Keratinocyte (primary cell): Measurements from ENCODE around the gene VEGFA.

Experiments used
- CTCF ChIP-seq, 3 experiments: IDR thresholded peaks in 1 of 3; conservative IDR thresholded peaks in 1 of 3; optimal IDR thresholded peaks in 1 of 3; 2 replicates in 2 of 3; 3 replicates in 1 of 3; pipeline versions ENCODE3 to v1.5.1; 2011; ENCODE audit warnings: low read length in 3 of 3, mild to moderate bottlenecking in 3 of 3, moderate library complexity in 2 of 3, control low read depth in 1 of 3, inconsistent platforms in 1 of 3; ENCODE audit not compliant: insufficient read depth in 2 of 3; ENCODE audit errors: extremely low read depth in 1 of 3
- EZH2 ChIP-seq: IDR thresholded peaks from one replicate; pipeline ENCODE4 v1.6.1; 2012; ENCODE audit warnings: inconsistent platforms, mild to moderate bottlenecking, low read length, moderate library complexity

GRCh38 chr6:43774776-43775534 lies 4.9 kb downstream of the VEGFA start:
- TF ChIP-seq CTCF (optimal IDR thresholded peaks at IDR 0.05 in 1 of 3, IDR thresholded peaks at IDR 0.05 in 1 of 3, conservative IDR thresholded peaks at IDR 0.05 in 1 of 3; ENCODE audit: extremely low read depth in 1 of 3, insufficient read depth in 2 of 3, low read length in 3 of 3) (peak in 2 of 3 experiments; percentile 77 to 96), EZH2 (no peak)
